ENCODE measurements around the gene COLEC12.

DNA sequence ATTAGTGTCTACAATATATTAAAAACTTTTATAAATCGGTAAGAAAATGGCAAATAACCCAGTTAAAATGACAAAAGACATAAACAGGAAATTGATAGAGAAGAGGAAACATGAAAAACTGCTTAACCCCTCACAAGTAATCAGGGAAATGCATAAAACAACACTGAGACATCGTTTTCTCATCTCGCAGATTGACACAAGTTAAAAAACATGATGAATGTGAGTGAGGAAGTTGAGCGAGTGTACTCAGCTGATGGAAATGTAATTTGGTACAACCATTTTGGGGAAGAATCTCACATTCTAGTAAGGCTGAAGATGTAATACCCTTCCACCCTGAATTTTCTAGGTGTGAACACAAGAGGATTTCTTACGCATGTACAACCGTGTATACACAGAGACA lies 214.7 kb downstream of the COLEC12 start:
- TF ChIP-seq, protein P1, sequence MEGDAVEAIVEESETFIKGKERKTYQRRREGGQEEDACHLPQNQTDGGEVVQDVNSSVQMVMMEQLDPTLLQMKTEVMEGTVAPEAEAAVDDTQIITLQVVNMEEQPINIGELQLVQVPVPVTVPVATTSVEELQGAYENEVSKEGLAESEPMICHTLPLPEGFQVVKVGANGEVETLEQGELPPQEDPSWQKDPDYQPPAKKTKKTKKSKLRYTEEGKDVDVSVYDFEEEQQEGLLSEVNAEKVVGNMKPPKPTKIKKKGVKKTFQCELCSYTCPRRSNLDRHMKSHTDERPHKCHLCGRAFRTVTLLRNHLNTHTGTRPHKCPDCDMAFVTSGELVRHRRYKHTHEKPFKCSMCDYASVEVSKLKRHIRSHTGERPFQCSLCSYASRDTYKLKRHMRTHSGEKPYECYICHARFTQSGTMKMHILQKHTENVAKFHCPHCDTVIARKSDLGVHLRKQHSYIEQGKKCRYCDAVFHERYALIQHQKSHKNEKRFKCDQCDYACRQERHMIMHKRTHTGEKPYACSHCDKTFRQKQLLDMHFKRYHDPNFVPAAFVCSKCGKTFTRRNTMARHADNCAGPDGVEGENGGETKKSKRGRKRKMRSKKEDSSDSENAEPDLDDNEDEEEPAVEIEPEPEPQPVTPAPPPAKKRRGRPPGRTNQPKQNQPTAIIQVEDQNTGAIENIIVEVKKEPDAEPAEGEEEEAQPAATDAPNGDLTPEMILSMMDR (IDR thresholded peaks at IDR 0.05) = no peak
- no peak for TF ChIP-seq POLR2A (IDR thresholded peaks at IDR 0.05)
